ENCODE data around the gene DHX15.
A peak's percentile ranks its signal among the peaks of the same experiment; 100 is the strongest.

Gene DHX15

DNA sequence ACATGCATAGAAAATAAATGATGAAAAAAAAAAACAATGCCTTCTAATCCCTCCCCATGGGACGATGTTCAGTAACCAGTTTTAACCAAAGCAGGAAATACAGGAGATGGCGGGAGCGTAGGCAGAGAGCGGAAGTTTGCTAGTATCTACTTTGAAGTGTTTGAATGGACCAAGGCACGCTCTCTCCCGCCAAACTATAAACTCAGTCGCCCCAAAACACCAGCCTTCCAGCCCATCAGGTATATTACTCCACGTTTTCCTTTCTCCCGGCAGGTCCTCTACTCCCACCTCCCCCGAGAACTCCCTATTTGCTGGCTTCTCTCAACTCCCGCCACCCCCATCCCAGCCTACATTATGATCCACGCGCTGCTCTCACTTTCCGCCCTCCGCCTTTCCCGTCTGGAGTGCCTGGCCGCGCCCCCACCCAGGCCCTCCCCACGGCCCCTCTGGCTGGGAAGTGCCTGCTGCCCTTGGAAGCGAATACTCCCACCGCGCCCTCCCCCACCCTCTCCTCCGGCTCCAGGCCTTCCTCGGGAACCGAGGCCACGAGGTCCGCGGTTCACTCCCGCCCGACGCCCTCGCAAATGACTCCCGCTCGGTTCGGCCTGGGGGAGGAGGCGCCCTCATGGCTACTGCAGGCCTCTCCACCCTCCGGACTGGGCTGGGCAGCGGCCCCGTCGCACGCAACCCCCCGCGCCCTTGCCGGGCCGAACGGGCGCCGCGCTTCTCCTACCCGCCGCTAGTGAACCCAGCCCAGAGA, 723 bp downstream of the DHX15 start:
- peaks cover 7 to 36% of the 10 kb centered on the region in 2 experiments; a peak in 2 of 3 replicates for H3K36me3 ChIP-seq (ENCODE audit: control insufficient read depth in 2 of 2, insufficient read depth in 1 of 2, low read length in 2 of 2)
- H3K4me3 ChIP-seq (ENCODE audit: low read depth, low read length) = peak overlapping the region; percentile 97
- CTCF ChIA-PET = interaction anchor here (0.6 kb wide), 1 partner anchor 466 kb away, joined by 3 read pairs; no protein-coding TSS in a partner anchor
- H3K27ac ChIP-seq (ENCODE audit: extremely low read depth, low read depth, low read length) = peak overlapping the region; percentile 95
- H3K4me1 ChIP-seq (ENCODE audit: control insufficient read depth, insufficient read depth, low read length) = no peaks in the 10 kb centered on the region
- H3K9me3 ChIP-seq (ENCODE audit: control insufficient read depth, insufficient read depth, low read depth, low read length) = no peaks in the 10 kb centered on the region
- POLR2A ChIA-PET = interaction anchor here (1.2 kb wide), 1 partner anchor 577 kb away, joined by 4 read pairs; the partner anchor contains the start of gene SEPSECS
- TF ChIP-seq ZNF341 (tag by site-specific recombination; IDR thresholded peaks at IDR 0.05; ENCODE audit: low read depth) = peak; percentile 77
- TF ChIP-seq TRIM28 (IDR thresholded peaks at IDR 0.05; ENCODE audit: borderline replicate concordance, low read length) = no peak
- no peak for TF ChIP-seq ZNF416 (tag by site-specific recombination; IDR thresholded peaks at IDR 0.05)
- TF ChIP-seq ZNF837 (tag by site-specific recombination; IDR thresholded peaks at IDR 0.05) = no peak
- 0 out of 2 replicates have a peak, but pooled peaks have one; percentile 24 for TF ChIP-seq ZNF366 (tag by site-specific recombination; conservative IDR thresholded peaks at IDR 0.05)
- no peak for TF ChIP-seq ZNF175 (tag by site-specific recombination; IDR thresholded peaks at IDR 0.05)
- TF ChIP-seq GLI4 (tag by site-specific recombination; IDR thresholded peaks at IDR 0.05) = no peak
- no peak for TF ChIP-seq ZNF37A (tag by site-specific recombination; IDR thresholded peaks at IDR 0.05)
- TF ChIP-seq ZBTB1 (tag by site-specific recombination; IDR thresholded peaks at IDR 0.05) = no peak
- TF ChIP-seq, protein P1, sequence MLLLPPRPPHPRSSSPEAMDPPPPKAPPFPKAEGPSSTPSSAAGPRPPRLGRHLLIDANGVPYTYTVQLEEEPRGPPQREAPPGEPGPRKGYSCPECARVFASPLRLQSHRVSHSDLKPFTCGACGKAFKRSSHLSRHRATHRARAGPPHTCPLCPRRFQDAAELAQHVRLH (tag by site-specific recombination; IDR thresholded peaks at IDR 0.05) = no peak
- TF ChIP-seq, protein P2, sequence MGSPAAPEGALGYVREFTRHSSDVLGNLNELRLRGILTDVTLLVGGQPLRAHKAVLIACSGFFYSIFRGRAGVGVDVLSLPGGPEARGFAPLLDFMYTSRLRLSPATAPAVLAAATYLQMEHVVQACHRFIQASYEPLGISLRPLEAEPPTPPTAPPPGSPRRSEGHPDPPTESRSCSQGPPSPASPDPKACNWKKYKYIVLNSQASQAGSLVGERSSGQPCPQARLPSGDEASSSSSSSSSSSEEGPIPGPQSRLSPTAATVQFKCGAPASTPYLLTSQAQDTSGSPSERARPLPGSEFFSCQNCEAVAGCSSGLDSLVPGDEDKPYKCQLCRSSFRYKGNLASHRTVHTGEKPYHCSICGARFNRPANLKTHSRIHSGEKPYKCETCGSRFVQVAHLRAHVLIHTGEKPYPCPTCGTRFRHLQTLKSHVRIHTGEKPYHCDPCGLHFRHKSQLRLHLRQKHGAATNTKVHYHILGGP (tag by site-specific recombination; IDR thresholded peaks at IDR 0.05) = no peak
- TF ChIP-seq, protein P3, sequence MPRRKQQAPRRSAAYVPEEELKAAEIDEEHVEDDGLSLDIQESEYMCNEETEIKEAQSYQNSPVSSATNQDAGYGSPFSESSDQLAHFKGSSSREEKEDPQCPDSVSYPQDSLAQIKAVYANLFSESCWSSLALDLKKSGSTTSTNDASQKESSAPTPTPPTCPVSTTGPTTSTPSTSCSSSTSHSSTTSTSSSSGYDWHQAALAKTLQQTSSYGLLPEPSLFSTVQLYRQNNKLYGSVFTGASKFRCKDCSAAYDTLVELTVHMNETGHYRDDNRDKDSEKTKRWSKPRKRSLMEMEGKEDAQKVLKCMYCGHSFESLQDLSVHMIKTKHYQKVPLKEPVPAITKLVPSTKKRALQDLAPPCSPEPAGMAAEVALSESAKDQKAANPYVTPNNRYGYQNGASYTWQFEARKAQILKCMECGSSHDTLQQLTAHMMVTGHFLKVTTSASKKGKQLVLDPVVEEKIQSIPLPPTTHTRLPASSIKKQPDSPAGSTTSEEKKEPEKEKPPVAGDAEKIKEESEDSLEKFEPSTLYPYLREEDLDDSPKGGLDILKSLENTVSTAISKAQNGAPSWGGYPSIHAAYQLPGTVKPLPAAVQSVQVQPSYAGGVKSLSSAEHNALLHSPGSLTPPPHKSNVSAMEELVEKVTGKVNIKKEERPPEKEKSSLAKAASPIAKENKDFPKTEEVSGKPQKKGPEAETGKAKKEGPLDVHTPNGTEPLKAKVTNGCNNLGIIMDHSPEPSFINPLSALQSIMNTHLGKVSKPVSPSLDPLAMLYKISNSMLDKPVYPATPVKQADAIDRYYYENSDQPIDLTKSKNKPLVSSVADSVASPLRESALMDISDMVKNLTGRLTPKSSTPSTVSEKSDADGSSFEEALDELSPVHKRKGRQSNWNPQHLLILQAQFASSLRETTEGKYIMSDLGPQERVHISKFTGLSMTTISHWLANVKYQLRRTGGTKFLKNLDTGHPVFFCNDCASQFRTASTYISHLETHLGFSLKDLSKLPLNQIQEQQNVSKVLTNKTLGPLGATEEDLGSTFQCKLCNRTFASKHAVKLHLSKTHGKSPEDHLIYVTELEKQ (tag by site-specific recombination; IDR thresholded peaks at IDR 0.05; ENCODE audit: borderline replicate concordance) = no peak
- no peak for TF ChIP-seq ZNF302 (tag by site-specific recombination; IDR thresholded peaks at IDR 0.05; ENCODE audit: low read depth)
- TF ChIP-seq, protein P4, sequence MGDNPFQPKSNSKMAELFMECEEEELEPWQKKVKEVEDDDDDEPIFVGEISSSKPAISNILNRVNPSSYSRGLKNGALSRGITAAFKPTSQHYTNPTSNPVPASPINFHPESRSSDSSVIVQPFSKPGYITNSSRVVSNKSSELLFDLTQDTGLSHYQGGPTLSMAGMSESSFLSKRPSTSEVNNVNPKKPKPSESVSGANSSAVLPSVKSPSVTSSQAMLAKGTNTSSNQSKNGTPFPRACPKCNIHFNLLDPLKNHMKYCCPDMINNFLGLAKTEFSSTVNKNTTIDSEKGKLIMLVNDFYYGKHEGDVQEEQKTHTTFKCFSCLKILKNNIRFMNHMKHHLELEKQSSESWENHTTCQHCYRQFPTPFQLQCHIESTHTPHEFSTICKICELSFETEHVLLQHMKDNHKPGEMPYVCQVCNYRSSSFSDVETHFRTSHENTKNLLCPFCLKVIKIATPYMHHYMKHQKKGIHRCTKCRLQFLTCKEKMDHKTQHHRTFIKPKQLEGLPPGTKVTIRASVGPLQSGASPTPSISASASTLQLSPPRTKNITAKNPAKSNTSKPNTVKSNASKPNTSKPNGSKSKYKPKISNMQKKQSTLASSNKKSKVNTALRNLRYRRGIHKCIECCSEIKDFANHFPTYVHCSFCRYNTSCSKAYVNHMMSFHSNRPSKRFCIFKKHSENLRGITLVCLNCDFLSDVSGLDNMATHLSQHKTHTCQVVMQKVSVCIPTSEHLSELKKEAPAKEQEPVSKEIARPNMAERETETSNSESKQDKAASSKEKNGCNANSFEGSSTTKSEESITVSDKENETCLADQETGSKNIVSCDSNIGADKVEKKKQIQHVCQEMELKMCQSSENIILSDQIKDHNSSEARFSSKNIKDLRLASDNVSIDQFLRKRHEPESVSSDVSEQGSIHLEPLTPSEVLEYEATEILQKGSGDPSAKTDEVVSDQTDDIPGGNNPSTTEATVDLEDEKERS (tag by site-specific recombination; IDR thresholded peaks at IDR 0.05) = no peak
- TF ChIP-seq ZBTB17 (tag by site-specific recombination; IDR thresholded peaks at IDR 0.05) = no peak
- TF ChIP-seq, protein P5, sequence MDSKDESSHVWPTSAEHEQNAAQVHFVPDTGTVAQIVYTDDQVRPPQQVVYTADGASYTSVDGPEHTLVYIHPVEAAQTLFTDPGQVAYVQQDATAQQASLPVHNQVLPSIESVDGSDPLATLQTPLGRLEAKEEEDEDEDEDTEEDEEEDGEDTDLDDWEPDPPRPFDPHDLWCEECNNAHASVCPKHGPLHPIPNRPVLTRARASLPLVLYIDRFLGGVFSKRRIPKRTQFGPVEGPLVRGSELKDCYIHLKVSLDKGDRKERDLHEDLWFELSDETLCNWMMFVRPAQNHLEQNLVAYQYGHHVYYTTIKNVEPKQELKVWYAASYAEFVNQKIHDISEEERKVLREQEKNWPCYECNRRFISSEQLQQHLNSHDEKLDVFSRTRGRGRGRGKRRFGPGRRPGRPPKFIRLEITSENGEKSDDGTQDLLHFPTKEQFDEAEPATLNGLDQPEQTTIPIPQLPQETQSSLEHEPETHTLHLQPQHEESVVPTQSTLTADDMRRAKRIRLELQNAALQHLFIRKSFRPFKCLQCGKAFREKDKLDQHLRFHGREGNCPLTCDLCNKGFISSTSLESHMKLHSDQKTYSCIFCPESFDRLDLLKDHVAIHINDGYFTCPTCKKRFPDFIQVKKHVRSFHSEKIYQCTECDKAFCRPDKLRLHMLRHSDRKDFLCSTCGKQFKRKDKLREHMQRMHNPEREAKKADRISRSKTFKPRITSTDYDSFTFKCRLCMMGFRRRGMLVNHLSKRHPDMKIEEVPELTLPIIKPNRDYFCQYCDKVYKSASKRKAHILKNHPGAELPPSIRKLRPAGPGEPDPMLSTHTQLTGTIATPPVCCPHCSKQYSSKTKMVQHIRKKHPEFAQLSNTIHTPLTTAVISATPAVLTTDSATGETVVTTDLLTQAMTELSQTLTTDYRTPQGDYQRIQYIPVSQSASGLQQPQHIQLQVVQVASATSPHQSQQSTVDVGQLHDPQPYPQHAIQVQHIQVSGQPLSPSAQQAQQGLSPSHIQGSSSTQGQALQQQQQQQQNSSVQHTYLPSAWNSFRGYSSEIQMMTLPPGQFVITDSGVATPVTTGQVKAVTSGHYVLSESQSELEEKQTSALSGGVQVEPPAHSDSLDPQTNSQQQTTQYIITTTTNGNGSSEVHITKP (tag by site-specific recombination; IDR thresholded peaks at IDR 0.05) = peak; percentile 89
- no peak for TF ChIP-seq ZNF510 (tag by site-specific recombination; IDR thresholded peaks at IDR 0.05; ENCODE audit: insufficient replicate concordance)
- TF ChIP-seq ZNF529 (tag by site-specific recombination; IDR thresholded peaks at IDR 0.05; ENCODE audit: insufficient replicate concordance) = no peak
- TF ChIP-seq ZNF354C (tag by site-specific recombination; IDR thresholded peaks at IDR 0.05; ENCODE audit: borderline replicate concordance, low read depth) = no peak
- no peak for TF ChIP-seq SCRT2 (tag by site-specific recombination; IDR thresholded peaks at IDR 0.05)
- TF ChIP-seq ZNF596 (tag by site-specific recombination; IDR thresholded peaks at IDR 0.05) = no peak
- no peak for TF ChIP-seq MEIS1 (CRISPR knock-in tag; IDR thresholded peaks at IDR 0.05; ENCODE audit: borderline replicate concordance)
- TF ChIP-seq ZNF23 (tag by site-specific recombination; IDR thresholded peaks at IDR 0.05; ENCODE audit: borderline replicate concordance) = no peak
- TF ChIP-seq ZNF132 (tag by site-specific recombination; IDR thresholded peaks at IDR 0.05; ENCODE audit: borderline replicate concordance) = no peak

All from HEK293 (cell line).